Stomach (tissue), 9 donors: ENCODE data around the gene MPV17. TPM values are rescaled to one million over a fixed set of nuclear protein-coding genes. Genes with fewer than 3 reads are reported as not detected.

Experiments
- DNase-seq, 2 donors: peaks; one replicate each; pipeline versions ENCODE4 v3.0.0 to v3.0.0-alpha.2; 2013 to 2019
- H3K27ac ChIP-seq, 5 donors: fragments of 200-600 bp in 4 of 5; sonication (generic) in 4 of 5; one replicate each; pipeline ENCODE4 v1.5.1; 2013 to 2019; ENCODE audit warnings: mild to moderate bottlenecking in 1 of 5, moderate library complexity in 1 of 5
- H3K27me3 ChIP-seq, 3 donors: fragments of 200-600 bp; sonication (generic); one replicate each; pipeline ENCODE4 v1.5.1; 2017 to 2019; ENCODE audit warnings: mixed run types in 1 of 3
- H3K36me3 ChIP-seq, 4 donors: fragments of 200-600 bp; sonication (generic); 1 replicate in 3 of 4; 2 replicates in 1 of 4; pipeline ENCODE4 v1.5.1; 2016 to 2019
- H3K4me1 ChIP-seq, 4 donors: fragments of 200-600 bp; sonication (generic); one replicate each; pipeline ENCODE4 v1.5.1; 2016 to 2019
- H3K4me3 ChIP-seq, 4 donors: fragments of 200-600 bp; sonication (generic) in 3 of 4; one replicate each; pipeline ENCODE4 v1.5.1; 2016 to 2019; ENCODE audit warnings: mild to moderate bottlenecking in 1 of 4
- H3K9me3 ChIP-seq, 4 donors: fragments of 200-600 bp; sonication (generic); one replicate each; pipeline ENCODE4 v1.5.1; 2016 to 2019
- EP300 ChIP-seq: sonication (generic); formaldehyde crosslinking; IDR thresholded peaks from one replicate; pipeline ENCODE4 v1.6.1; 2017; ENCODE audit warnings: antibody characterized with exemption
- POLR2A ChIP-seq, 4 donors: fragments of 450-650 bp; IDR thresholded peaks; one replicate each; pipeline ENCODE4 v1.6.1; 2016; ENCODE audit warnings: antibody characterized with exemption in 4 of 4, control low read depth in 2 of 4, mild to moderate bottlenecking in 1 of 4, moderate library complexity in 1 of 4
- POLR2AphosphoS5 ChIP-seq, 3 donors: sonication (generic); formaldehyde crosslinking; IDR thresholded peaks; one replicate each; pipeline ENCODE4 v1.6.1; 2016; ENCODE audit warnings: antibody characterized with exemption in 3 of 3
- WGBS, 5 donors: extraction: QIAGEN DNeasy Blood & Tissue Kit in 3 of 5; methylation state at CpG; one replicate each; pipeline versions ENCODE4 v1.1.5 to v1.1.7; 2013 to 2018; 5-methylcytosine and 5-hydroxymethylcytosine counted together
- intact Hi-C: fragments of 100-400 bp; cut with DNase I; formaldehyde crosslinking; loops from one replicate; pipeline ENCODE4 v1.15.1; 2023; ENCODE audit warnings: low total_unique reads
- polyA plus RNA-seq, 3 donors: library from polyadenylated mRNA; stranded (reverse); fragments of 200-250 nt; gene quantifications; one replicate each; pipeline ENCODE4 v1.2.3, GENCODE V29; 2013
- total RNA-seq, 5 donors: library from RNA; depleted of rRNA; stranded (reverse); fragments of >200 nt; gene quantifications; one replicate each; pipeline versions ENCODE4 v1.1.0 to v1.2.3, GENCODE V29; 2014 to 2016
- TF ChIP-seq, protein P1 (sequence below), 7 experiments: fragments of 450-650 bp in 4 of 7; fragments of 200-600 bp in 3 of 7; sonication (generic) in 3 of 7; IDR thresholded peaks; one replicate each; pipeline ENCODE4 v1.5.1; 2016 to 2019; ENCODE audit warnings: antibody characterized with exemption in 7 of 7, control low read depth in 2 of 7, mild to moderate bottlenecking in 1 of 7
- donor health status: healthy with polysubstance abuse.
- donor health status: Bipolar disorder and iron deficiency.
- donor health status: healthy.

Gene MPV17
- total and polyA plus RNA-seq, 8 donors = 8.7 to 98.0 (median 58.5) TPM

DNA sequence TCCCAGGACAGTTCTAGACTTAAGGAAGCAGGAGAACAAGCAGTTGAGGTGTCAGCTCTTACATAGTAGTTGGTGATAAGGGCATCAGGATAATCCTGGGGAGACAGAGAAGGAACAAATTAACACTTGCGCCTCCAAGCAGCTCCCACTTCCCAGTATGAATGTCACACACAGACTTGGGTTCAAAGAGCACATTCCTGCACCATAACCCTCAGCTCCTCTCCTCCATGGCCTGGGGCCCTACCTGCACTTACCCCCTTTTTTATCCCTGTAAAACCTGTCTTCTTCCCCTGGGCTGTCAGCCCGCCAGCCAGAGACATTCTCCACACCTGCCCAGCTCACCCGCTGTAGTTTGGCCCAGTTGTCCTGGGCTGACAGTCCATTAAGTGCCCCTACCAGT, 10.7 kb downstream of the MPV17 start:
- intact Hi-C loops = no loop called here
- Histone ChIP-seq H3K4me1 (peaks cover 13 to 17% (median 14%) of the 10 kb centered on the region in 4 donors), H3K4me3 (no peak overlapping the region), H3K36me3 (peaks cover 7 to 59% (median 53%) of the 10 kb centered on the region in 4 donors), H3K9me3 (no peaks in the 10 kb centered on the region), H3K27ac (no peak overlapping the region), H3K27me3 (peaks cover 14 to 21% (median 19%) of the 10 kb centered on the region in 3 donors)
- 92 to 100% (median 98%) methylated on average over 3 of the region's 3 CpGs for WGBS, 5 donors
- no peak for DNase-seq
- TF ChIP-seq EP300 (no peak), POLR2AphosphoS5 (IDR thresholded peaks at IDR 0.05) (no peak)

GRCh38 chr2:27309651-27310050, 13.2 kb downstream of the MPV17 start:
- Histone ChIP-seq H3K4me1 (peaks cover 22 to 27% (median 25%) of the 10 kb centered on the region in 4 donors), H3K36me3 (peaks cover 7 to 42% (median 35%) of the 10 kb centered on the region in 4 donors), H3K4me3 (no peak overlapping the region), H3K27ac (no peak overlapping the region), H3K27me3 (peaks cover 22 to 46% (median 38%) of the 10 kb centered on the region in 3 donors), H3K9me3 (no peaks in the 10 kb centered on the region)
- no peak for TF ChIP-seq EP300
- TF ChIP-seq, protein P1, sequence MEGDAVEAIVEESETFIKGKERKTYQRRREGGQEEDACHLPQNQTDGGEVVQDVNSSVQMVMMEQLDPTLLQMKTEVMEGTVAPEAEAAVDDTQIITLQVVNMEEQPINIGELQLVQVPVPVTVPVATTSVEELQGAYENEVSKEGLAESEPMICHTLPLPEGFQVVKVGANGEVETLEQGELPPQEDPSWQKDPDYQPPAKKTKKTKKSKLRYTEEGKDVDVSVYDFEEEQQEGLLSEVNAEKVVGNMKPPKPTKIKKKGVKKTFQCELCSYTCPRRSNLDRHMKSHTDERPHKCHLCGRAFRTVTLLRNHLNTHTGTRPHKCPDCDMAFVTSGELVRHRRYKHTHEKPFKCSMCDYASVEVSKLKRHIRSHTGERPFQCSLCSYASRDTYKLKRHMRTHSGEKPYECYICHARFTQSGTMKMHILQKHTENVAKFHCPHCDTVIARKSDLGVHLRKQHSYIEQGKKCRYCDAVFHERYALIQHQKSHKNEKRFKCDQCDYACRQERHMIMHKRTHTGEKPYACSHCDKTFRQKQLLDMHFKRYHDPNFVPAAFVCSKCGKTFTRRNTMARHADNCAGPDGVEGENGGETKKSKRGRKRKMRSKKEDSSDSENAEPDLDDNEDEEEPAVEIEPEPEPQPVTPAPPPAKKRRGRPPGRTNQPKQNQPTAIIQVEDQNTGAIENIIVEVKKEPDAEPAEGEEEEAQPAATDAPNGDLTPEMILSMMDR (IDR thresholded peaks at IDR 0.05) = no peak
- TF ChIP-seq POLR2A (IDR thresholded peaks at IDR 0.05) = no peak
- TF ChIP-seq POLR2AphosphoS5 (IDR thresholded peaks at IDR 0.05) = no peak
- DNase-seq = no peak
- 69 to 76% (median 73%) methylated on average over 6 of the region's 6 CpGs for whole genome bisulfite sequencing, 5 donors
- intact Hi-C loops = no loop called here

GRCh38 chr2:27308359-27308881, 14.5 kb downstream of the MPV17 start, which contains the start of gene UCN:
UCN (minus strand) TSS chr2:27308445; CDS start chr2:27307895, 550 bp downstream.
- Histone ChIP-seq H3K4me1 (peaks cover 22 to 27% (median 25%) of the 10 kb centered on the region in 4 donors), H3K27ac (no peak within 1 kb of the TSS), H3K9me3 (no peaks in the 10 kb centered on the region), H3K27me3 (peaks cover 22 to 52% (median 38%) of the 10 kb centered on the region in 3 donors), H3K36me3 (peaks cover 7 to 42% (median 35%) of the 10 kb centered on the region in 4 donors), H3K4me3 (peak within 1 kb of the TSS in 1 of 4 donors; percentile 3)
- peak in 1 of 2 donors; percentile 84 for DNase-seq
- TF ChIP-seq, protein P1 (IDR thresholded peaks at IDR 0.05) = no peak
- WGBS, 5 donors = 20 to 34% (median 30%) methylated on average over 15 to 25 of the region's 25 CpGs
- intact Hi-C loops = no loop called here

DNA sequence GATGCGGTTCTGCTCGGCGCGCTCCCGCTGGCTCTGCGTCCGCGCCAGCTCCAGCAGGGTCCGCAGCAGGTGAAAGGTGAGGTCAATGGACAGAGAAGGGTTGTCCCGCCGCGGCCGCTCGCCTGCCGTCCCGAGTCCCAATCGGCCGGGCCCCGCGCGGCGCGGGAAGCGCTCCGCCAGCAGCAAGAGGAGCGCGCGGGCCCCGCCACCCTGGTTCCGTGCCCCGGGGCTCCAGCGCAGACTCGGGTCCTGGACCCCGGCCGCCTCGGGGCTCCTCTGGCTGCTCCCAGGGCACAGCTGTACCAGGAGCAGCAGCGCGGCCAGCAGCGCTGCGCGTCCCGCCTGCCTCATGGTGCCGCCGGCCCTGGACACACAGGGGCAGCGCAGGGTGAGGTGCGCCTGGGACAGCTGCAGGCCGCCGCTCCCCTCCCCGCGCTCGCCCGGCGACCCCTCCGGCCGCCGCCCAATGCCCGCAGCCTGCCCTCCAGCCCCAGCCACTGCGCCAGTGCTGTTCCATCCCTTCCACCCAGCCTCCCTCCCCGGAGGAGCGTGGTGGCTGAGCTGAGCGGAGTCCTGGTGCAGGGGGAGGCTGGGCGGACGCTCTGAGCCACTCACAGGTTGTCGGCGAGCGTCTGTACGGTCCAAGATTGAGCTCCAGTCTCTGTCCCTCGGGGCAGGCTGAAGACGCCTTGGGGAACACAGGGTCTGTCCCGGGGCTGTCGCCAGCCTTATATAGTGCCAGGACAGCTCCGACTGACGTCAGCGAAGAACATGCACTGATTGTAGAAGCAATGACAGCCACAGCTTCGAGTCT, 15.1 kb downstream of the MPV17 start:
- H3K27me3 ChIP-seq = peaks cover 22 to 52% (median 38%) of the 10 kb centered on the region in 3 donors
- 8 to 15% (median 11%) methylated on average over 14 to 75 of the region's 75 CpGs for WGBS, 5 donors

More for the DNA sequence above, 15.1 kb downstream of the MPV17 start:
- H3K4me1 ChIP-seq = peaks cover 22 to 33% (median 30%) of the 10 kb centered on the region in 4 donors
- peak overlapping the region in 1 of 4 donors; percentile 3 for H3K4me3 ChIP-seq
- H3K27ac ChIP-seq = no peak overlapping the region
- peaks cover 7 to 40% (median 35%) of the 10 kb centered on the region in 4 donors for H3K36me3 ChIP-seq
- H3K9me3 ChIP-seq = no peaks in the 10 kb centered on the region
- TF ChIP-seq, protein P1 (IDR thresholded peaks at IDR 0.05) = no peak
- TF ChIP-seq POLR2A (IDR thresholded peaks at IDR 0.05) = no peak
- no peak for TF ChIP-seq POLR2AphosphoS5 (IDR thresholded peaks at IDR 0.05)
- TF ChIP-seq EP300 = no peak
- DNase-seq = peak in 1 of 2 donors; percentile 35
- intact Hi-C loops = no loop called here
